IMR-90 (cell line): ENCODE data around the gene SOX5. TPM values are rescaled to one million over a fixed set of nuclear protein-coding genes. Genes with fewer than 3 reads are reported as not detected.

ENCODE experiments used
- ATAC-seq: fragments of 200-7000 bp; cut with Tn5 transposase; 2 replicates; pipeline ENCODE4 v1.9.1; 2020; ENCODE audit warnings: low read depth, mild to moderate bottlenecking, moderate library complexity
- BruUV-seq: library from RNA; stranded (reverse); fragments of 400-500 nt; replicated peaks from 2 replicates; lab custom pipeline; 2021; lab: Mats Ljungman, UMichigan
- CTCF ChIA-PET: fragments of 300-600 bp; formaldehyde crosslinking; extraction: SDS; loops from one replicate; lab custom pipeline; 2021; ENCODE audit warnings: antibody characterized with exemption; lab: Yijun Ruan, JAX
- POLR2A ChIA-PET: fragments of 300-600 bp; sonication (Branson Sonifier 250); formaldehyde crosslinking; loops from one replicate; lab custom pipeline; 2022; ENCODE audit warnings: antibody characterized with exemption; ENCODE audit not compliant: unreplicated experiment; lab: Charles Lee
- DNase-seq: peaks from one replicate; pipeline ENCODE4 v3.0.0; 2013
- H2AFZ ChIP-seq: replicated peaks from 2 replicates; pipeline ENCODE3; 2013; ENCODE audit warnings: low read length, mild to moderate bottlenecking; ENCODE audit not compliant: poor library complexity
- H2AK5ac ChIP-seq: 2 replicates; pipeline ENCODE4 v1.6.1; 2013; ENCODE audit warnings: low read depth, low read length, inconsistent platforms
- H2AK9ac ChIP-seq: replicated peaks from 2 replicates; pipeline ENCODE3; 2013; ENCODE audit warnings: mild to moderate bottlenecking, low read depth, low read length, moderate library complexity; ENCODE audit not compliant: poor library complexity
- H2BK120ac ChIP-seq: 2 replicates; pipeline ENCODE4 v1.6.1; 2013; ENCODE audit warnings: low read depth, low read length, inconsistent platforms
- H2BK15ac ChIP-seq: 3 replicates; pipeline ENCODE4 v1.6.1; 2013; ENCODE audit warnings: low read depth, low read length, inconsistent platforms
- H2BK20ac ChIP-seq: 2 replicates; pipeline ENCODE4 v1.6.1; 2013; ENCODE audit warnings: low read depth, mild to moderate bottlenecking, inconsistent platforms, low read length, moderate library complexity
- H2BK5ac ChIP-seq: 2 replicates; pipeline ENCODE4 v1.6.1; 2013; ENCODE audit warnings: mild to moderate bottlenecking, low read depth, low read length, inconsistent platforms; ENCODE audit not compliant: poor library complexity, severe bottlenecking
- H3K14ac ChIP-seq: replicated peaks from 2 replicates; pipeline ENCODE4 v1.6.1; 2013; ENCODE audit warnings: low read depth, low read length, inconsistent platforms
- H3K18ac ChIP-seq: 2 replicates; pipeline ENCODE4 v1.6.1; 2013; ENCODE audit warnings: low read depth, low read length, control low read depth
- H3K23ac ChIP-seq: 2 replicates; pipeline ENCODE4 v1.6.1; 2013; ENCODE audit warnings: low read depth, low read length, inconsistent platforms
- H3K27ac ChIP-seq: 2 replicates; pipeline ENCODE4 v1.5.1; 2013; ENCODE audit warnings: mild to moderate bottlenecking, control low read depth, low read length; ENCODE audit not compliant: insufficient read depth
- H3K27me3 ChIP-seq: 2 replicates; pipeline ENCODE4 v1.6.1; 2013; ENCODE audit warnings: low read length; ENCODE audit not compliant: control insufficient read depth, insufficient read depth
- H3K36me3 ChIP-seq: 2 replicates; pipeline ENCODE4 v1.6.1; 2013; ENCODE audit warnings: low read length, mixed read lengths; ENCODE audit not compliant: control insufficient read depth, insufficient read depth
- H3K4ac ChIP-seq: 2 replicates; pipeline ENCODE4 v1.6.1; 2013; ENCODE audit warnings: low read depth, low read length, inconsistent platforms
- H3K4me1 ChIP-seq: 2 replicates; pipeline ENCODE4 v1.6.1; 2013; ENCODE audit warnings: low read length, mixed read lengths; ENCODE audit not compliant: control insufficient read depth, insufficient read depth
- H3K4me2 ChIP-seq: 2 replicates; pipeline ENCODE4 v1.6.1; 2013; ENCODE audit warnings: low read depth, mild to moderate bottlenecking, control low read depth, low read length, moderate library complexity
- H3K4me3 ChIP-seq: 2 replicates; pipeline ENCODE4 v1.5.1; 2013; ENCODE audit warnings: low read depth, mild to moderate bottlenecking, control low read depth, low read length, moderate library complexity; ENCODE audit not compliant: insufficient read depth
- H3K56ac ChIP-seq: 2 replicates; pipeline ENCODE4 v1.6.1; 2013; ENCODE audit warnings: low read length, inconsistent platforms; ENCODE audit not compliant: insufficient read depth; ENCODE audit errors: extremely low read depth
- H3K79me1 ChIP-seq, 2 experiments: 2 replicates each; pipeline ENCODE4 v1.6.1; 2013; ENCODE audit warnings: low read length in 2 of 2, inconsistent platforms in 1 of 2, low read depth in 1 of 2
- H3K9ac ChIP-seq: 2 replicates; pipeline ENCODE4 v1.6.1; 2013; ENCODE audit warnings: low read depth, low read length, control low read depth
- H3K9me1 ChIP-seq: 2 replicates; pipeline ENCODE4 v1.6.1; 2013; ENCODE audit warnings: low read length, inconsistent platforms; ENCODE audit not compliant: insufficient read depth
- H3K9me3 ChIP-seq: 2 replicates; pipeline ENCODE4 v1.6.1; 2013; ENCODE audit warnings: low read length; ENCODE audit not compliant: control insufficient read depth, insufficient read depth
- H4K20me1 ChIP-seq: 2 replicates; pipeline ENCODE4 v1.6.1; 2013; ENCODE audit warnings: low read length, inconsistent platforms; ENCODE audit not compliant: insufficient read depth
- H4K5ac ChIP-seq: 2 replicates; pipeline ENCODE4 v1.6.1; 2013; ENCODE audit warnings: mild to moderate bottlenecking, low read depth, low read length, control low read depth
- H4K8ac ChIP-seq, 2 experiments: 2 replicates each; pipeline ENCODE4 v1.6.1; 2013; ENCODE audit warnings: low read depth in 2 of 2, low read length in 2 of 2, control low read depth in 1 of 2, inconsistent platforms in 1 of 2
- H4K91ac ChIP-seq: 2 replicates; pipeline ENCODE4 v1.6.1; 2013; ENCODE audit warnings: low read depth, low read length, inconsistent platforms; ENCODE audit not compliant: insufficient read depth
- CTCF ChIP-seq: conservative IDR thresholded peaks from 2 replicates; pipeline ENCODE4 v1.5.1; 2012; ENCODE audit warnings: mild to moderate bottlenecking, low read depth, low read length, improper control_type of control experiment
- ELK1 ChIP-seq: fragments of 150-350 bp; IDR thresholded peaks from 2 replicates; pipeline ENCODE4 v1.6.1; 2016; ENCODE audit warnings: low read depth, mild to moderate bottlenecking, low read length, moderate library complexity, borderline replicate concordance
- MAFK ChIP-seq: IDR thresholded peaks from 2 replicates; pipeline ENCODE4 v1.6.1; 2012; ENCODE audit warnings: low read depth, low read length, improper control_type of control experiment
- MAZ ChIP-seq: IDR thresholded peaks from 2 replicates; pipeline ENCODE4 v1.6.1; 2012; ENCODE audit warnings: low read depth, mild to moderate bottlenecking, low read length, improper control_type of control experiment, moderate library complexity, borderline replicate concordance
- MXI1 ChIP-seq: IDR thresholded peaks from 2 replicates; pipeline ENCODE4 v1.6.1; 2012; ENCODE audit warnings: low read depth, mild to moderate bottlenecking, low read length, moderate library complexity, borderline replicate concordance
- NFE2L2 ChIP-seq: fragments of 150-350 bp; IDR thresholded peaks from 2 replicates; pipeline ENCODE4 v1.6.1; 2016; ENCODE audit warnings: low read depth, mild to moderate bottlenecking, low read length
- POLR2A ChIP-seq: IDR thresholded peaks from 2 replicates; pipeline ENCODE4 v1.6.1; 2012; ENCODE audit warnings: mild to moderate bottlenecking, low read depth, low read length
- RAD21 ChIP-seq: IDR thresholded peaks from 2 replicates; pipeline ENCODE4 v1.6.1; 2012; ENCODE audit warnings: low read length, improper control_type of control experiment
- RCOR1 ChIP-seq: IDR thresholded peaks from 2 replicates; pipeline ENCODE4 v1.6.1; 2012; ENCODE audit warnings: mild to moderate bottlenecking, low read length, improper control_type of control experiment; ENCODE audit not compliant: insufficient replicate concordance
- RFX5 ChIP-seq: IDR thresholded peaks from 2 replicates; pipeline ENCODE4 v1.8.0; 2012; ENCODE audit warnings: low read depth, mild to moderate bottlenecking, low read length, moderate library complexity
- SMC3 ChIP-seq: fragments of 150-350 bp; IDR thresholded peaks from 2 replicates; pipeline ENCODE4 v1.6.1; 2016; ENCODE audit warnings: low read depth, mild to moderate bottlenecking, antibody characterized with exemption, low read length, moderate library complexity
- WGBS, 2 experiments: methylation state at CpG; one replicate each; pipeline versions ENCODE4 v1.1.5 to v1.1.7; 2013; ENCODE audit warnings: missing lambda C conversion rate in 2 of 2; ENCODE audit not compliant: insufficient read length in 1 of 2; ENCODE audit errors: extremely low coverage in 2 of 2; 5-methylcytosine and 5-hydroxymethylcytosine counted together
- dilution Hi-C: fragments of 300-500 bp; cut with HindIII; formaldehyde crosslinking; loops from one replicate; pipeline ENCODE4 v1.14.3; 2018; ENCODE audit warnings: low sequenced_read_pairs; ENCODE audit not compliant: unreplicated experiment
- in situ Hi-C: fragments of 300-500 bp; cut with MboI; formaldehyde crosslinking; loops from 3 replicates; pipeline ENCODE4 v1.14.3; 2019; ENCODE audit warnings: low sequenced_read_pairs, inconsistent platforms, mixed read lengths
- intact Hi-C: fragments of 100-400 bp; cut with micrococcal nuclease; formaldehyde crosslinking; loops from 2 replicates; pipeline ENCODE4 v1.10.0; 2022
- polyA plus RNA-seq, 3 experiments: library from polyadenylated mRNA; depleted of rRNA; stranded (reverse); fragments of >200 nt; gene quantifications; 2 replicates each; pipeline ENCODE4 v1.2.3, GENCODE V29; 2012; ENCODE audit warnings: low replicate concordance in 1 of 3
- total RNA-seq: library from RNA; depleted of rRNA; stranded (reverse); fragments of >200 nt; gene quantifications from 2 replicates; pipeline ENCODE4 v1.2.3, GENCODE V29; 2012

Gene SOX5
- total and polyA plus RNA-seq, 2 of the 4 experiments (the other 2 are of a cell fraction), result 1.1 to 13.1 TPM

DNA sequence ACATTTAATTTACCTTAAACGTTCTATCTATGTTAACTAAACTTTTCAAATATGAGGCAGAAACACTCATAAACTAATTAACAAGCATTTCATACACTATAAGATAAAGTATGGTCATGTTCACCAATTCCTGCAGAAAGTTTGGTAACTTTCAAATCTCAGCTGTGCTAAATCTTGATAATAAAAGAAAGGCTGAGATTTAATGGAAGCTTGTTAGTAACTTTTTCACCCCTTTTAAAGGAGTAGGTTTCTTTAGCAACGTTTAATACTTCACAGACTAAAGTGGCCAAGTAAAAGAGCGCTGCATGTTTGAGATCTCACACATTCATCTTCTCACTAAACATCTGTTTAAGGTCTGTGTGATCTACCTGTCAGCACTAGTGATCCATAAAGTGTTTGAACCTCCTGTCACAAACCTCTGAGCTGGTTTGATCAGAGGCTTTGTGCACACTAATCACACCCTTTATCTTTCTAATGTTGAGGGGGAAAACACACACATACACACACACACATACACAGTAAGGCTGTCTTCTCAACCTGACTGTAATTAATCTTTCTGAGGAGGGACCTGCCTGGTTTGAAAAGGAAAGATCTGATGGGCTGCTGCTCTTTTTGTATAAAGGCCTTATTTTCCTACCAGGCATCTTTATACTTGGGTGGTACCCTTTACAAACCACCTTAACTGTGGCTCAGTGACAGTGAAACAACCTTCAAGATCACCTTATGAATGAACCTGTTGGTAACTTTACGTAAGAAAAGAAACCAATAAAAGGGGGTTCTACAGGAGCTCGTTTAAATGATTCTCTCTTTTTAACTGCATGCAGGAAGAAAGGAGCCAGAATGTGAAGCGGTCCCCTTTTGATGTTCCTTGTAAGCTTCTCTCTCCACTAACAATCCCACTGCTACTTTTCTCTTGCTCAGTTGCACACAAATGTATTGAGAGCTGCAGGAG is 244.2 kb downstream of the SOX5 start:
- Histone ChIP-seq H4K20me1 (no peaks in the 10 kb centered on the region), H3K9ac (no peak overlapping the region), H2AFZ (no peak overlapping the region), H2AK9ac (no peak overlapping the region), H3K27ac (no peak overlapping the region), H3K18ac (no peak overlapping the region), H3K4me3 (no peak overlapping the region), H4K5ac (no peak overlapping the region), H3K4ac (no peak overlapping the region), H2BK120ac (no peak overlapping the region), H4K91ac (no peak overlapping the region), H3K23ac (no peak overlapping the region), H4K8ac (no peak overlapping the region), H3K9me3 (no peaks in the 10 kb centered on the region), H3K4me1 (peaks cover 2% of the 10 kb centered on the region; the same call in 1 of the 2 replicates), H2BK15ac (no peak overlapping the region), H3K4me2 (no peak overlapping the region), H3K14ac (no peak overlapping the region), H3K27me3 (no peaks in the 10 kb centered on the region), H2AK5ac (no peak overlapping the region), H2BK20ac (no peak overlapping the region), H3K9me1 (no peaks in the 10 kb centered on the region), H3K36me3 (no peaks in the 10 kb centered on the region), H2BK5ac (no peak overlapping the region), H3K56ac (no peak overlapping the region), H3K79me1 (no peaks in the 10 kb centered on the region)
- in situ Hi-C loops, result no loop called here
- ChIA-PET CTCF (interaction anchor here (0.9 kb wide), 2 partner anchors 11 to 39 kb away, joined by 3 to 4 read pairs; no protein-coding TSS in a partner anchor), POLR2A (no interaction called here)
- ATAC-seq, result no peak
- TF ChIP-seq SMC3 (no peak), MAFK (no peak), CTCF (no peak), RCOR1 (no peak), MXI1 (no peak), RFX5 (no peak), MAZ (no peak), RAD21 (no peak), NFE2L2 (no peak), ELK1 (no peak), POLR2A (no peak)
- dilution Hi-C loops, result no loop called here
- DNase-seq, result no peak
- no TSS peak for BruUV-seq
- WGBS, 2 experiments, result no CpG with 5 or more reads among the region's 6 CpGs
- intact Hi-C loops, result no loop called here
